Measurements from ENCODE around the gene C3. TPM values are rescaled to one million over a fixed set of nuclear protein-coding genes. Genes with fewer than 3 reads are reported as not detected.
A peak's percentile ranks its signal among the peaks of the same experiment; 100 is the strongest.
"Not testable (repeated sequence)": the region's sequence is repeated elsewhere in the genome, so short reads cannot be mapped to it uniquely, and the experiment has no call there.

C3 gene
- total and polyA plus RNA-seq, 2 experiments from 2014 or later: 556 to 563 TPM

GRCh38 chr19:6677495-6677882 lies 43.0 kb downstream of the C3 start:
- TF ChIP-seq EZH2phosphoT487 (IDR thresholded peaks at IDR 0.05; ENCODE audit: low read depth, severe bottlenecking, unreplicated experiment) (no peak), CTCF (IDR thresholded peaks at IDR 0.05; ENCODE audit: poor library complexity) (no peak), EZH2 (IDR thresholded peaks at IDR 0.05; ENCODE audit: borderline replicate concordance) (no peak)
- Histone ChIP-seq H3K36me3 (replicated peaks; ENCODE audit: insufficient read depth, low read depth) (no peaks in the 10 kb centered on the region), H3K4me2 (no peak overlapping the region), H3K9me2 (replicated peaks; ENCODE audit: insufficient read depth) (no peaks in the 10 kb centered on the region), H3K79me2 (no peaks in the 10 kb centered on the region), H3K4me1 (ENCODE audit: insufficient read depth) (peaks cover 7% of the 10 kb centered on the region), H2AFZ (no peak overlapping the region), H3K9me3 (ENCODE audit: low read depth) (no peaks in the 10 kb centered on the region), H3K27me3 (no peaks in the 10 kb centered on the region), H4K20me1 (ENCODE audit: insufficient read depth, poor library complexity, severe bottlenecking) (no peaks in the 10 kb centered on the region), H3K27ac (no peak overlapping the region), H3K4me3 (no peak overlapping the region)
- no peak for DNase-seq (ENCODE audit: low spot score)
- WGBS (ENCODE audit: low lambda C conversion rate, missing lambda C conversion rate): 81% methylated on average over 10 of the region's 10 CpGs

- Histone ChIP-seq H3K79me2 (no peaks in the 10 kb centered on the region), H4K20me1 (ENCODE audit: insufficient read depth, poor library complexity, severe bottlenecking) (no peaks in the 10 kb centered on the region)
- TF ChIP-seq EZH2 (IDR thresholded peaks at IDR 0.05; ENCODE audit: borderline replicate concordance) (no peak), CTCF (IDR thresholded peaks at IDR 0.05; ENCODE audit: poor library complexity) (no peak), EZH2phosphoT487 (IDR thresholded peaks at IDR 0.05; ENCODE audit: low read depth, severe bottlenecking, unreplicated experiment) (no peak)
Measured at GRCh38 chr19:6676288-6676687, 44.2 kb downstream of the C3 start.

GRCh38 chr19:6674868-6675305 lies 45.6 kb downstream of the C3 start:
- Histone ChIP-seq H3K79me2 (no peaks in the 10 kb centered on the region), H3K9me2 (replicated peaks; ENCODE audit: insufficient read depth) (no peaks in the 10 kb centered on the region), H3K27me3 (no peaks in the 10 kb centered on the region), H3K27ac (no peak overlapping the region), H3K4me1 (ENCODE audit: insufficient read depth) (peaks cover 7% of the 10 kb centered on the region), H3K9me3 (ENCODE audit: low read depth) (no peaks in the 10 kb centered on the region), H3K4me3 (no peak overlapping the region), H2AFZ (no peak overlapping the region), H3K36me3 (replicated peaks; ENCODE audit: insufficient read depth, low read depth) (no peaks in the 10 kb centered on the region), H4K20me1 (ENCODE audit: insufficient read depth, poor library complexity, severe bottlenecking) (no peaks in the 10 kb centered on the region), H3K4me2 (peak overlapping the region; percentile 25)
- TF ChIP-seq CTCF (IDR thresholded peaks at IDR 0.05; ENCODE audit: poor library complexity): no peak
- WGBS (ENCODE audit: low lambda C conversion rate, missing lambda C conversion rate): 26% methylated on average over 8 of the region's 8 CpGs
- peak; percentile 72 for DNase-seq (ENCODE audit: low spot score)

More at GRCh38 chr19:6676288-6676687, 44.2 kb downstream of the C3 start:
- peaks cover 7% of the 10 kb centered on the region for H3K4me1 ChIP-seq (ENCODE audit: insufficient read depth)
- H3K9me3 ChIP-seq (ENCODE audit: low read depth): no peaks in the 10 kb centered on the region
- no peaks in the 10 kb centered on the region for H3K9me2 ChIP-seq (replicated peaks; ENCODE audit: insufficient read depth)
- H3K27me3 ChIP-seq: no peaks in the 10 kb centered on the region
- no peaks in the 10 kb centered on the region for H3K36me3 ChIP-seq (replicated peaks; ENCODE audit: insufficient read depth, low read depth)
- no peak overlapping the region for H2AFZ ChIP-seq
- H3K27ac ChIP-seq: no peak overlapping the region
- no peak for DNase-seq (ENCODE audit: low spot score)
- H3K4me3 ChIP-seq: no peak overlapping the region
- H3K4me2 ChIP-seq: no peak overlapping the region
- WGBS (ENCODE audit: low lambda C conversion rate, missing lambda C conversion rate): 90% methylated on average over 8 of the region's 8 CpGs

GRCh38 chr19:6674408-6674807 lies 46.0 kb downstream of the C3 start:
- H3K4me3 ChIP-seq; H4K20me1 ChIP-seq (ENCODE audit: insufficient read depth, poor library complexity, severe bottlenecking); H3K4me1 ChIP-seq (ENCODE audit: insufficient read depth); H3K27ac ChIP-seq; H3K27me3 ChIP-seq; H3K9me3 ChIP-seq (ENCODE audit: low read depth); H3K36me3 ChIP-seq (replicated peaks; ENCODE audit: insufficient read depth, low read depth); H3K9me2 ChIP-seq (replicated peaks; ENCODE audit: insufficient read depth); DNase-seq (ENCODE audit: low spot score); H3K4me2 ChIP-seq; H2AFZ ChIP-seq; H3K79me2 ChIP-seq: not testable (repeated sequence)
- WGBS (ENCODE audit: low lambda C conversion rate, missing lambda C conversion rate): 93% methylated on average over 6 of the region's 6 CpGs

All from hepatocyte (in vitro differentiated cells).